SH-SY5Y (cell line): ENCODE data around the gene LIMK2.

Source experiments
- GATA2 ChIP-seq: IDR thresholded peaks from 2 replicates; pipeline ENCODE4 v1.6.1; 2011; ENCODE audit warnings: mild to moderate bottlenecking, low read depth, low read length
- GATA3 ChIP-seq: IDR thresholded peaks from 2 replicates; pipeline ENCODE4 v1.6.1; 2011; ENCODE audit warnings: low read depth, mild to moderate bottlenecking, low read length, moderate library complexity

DNA sequence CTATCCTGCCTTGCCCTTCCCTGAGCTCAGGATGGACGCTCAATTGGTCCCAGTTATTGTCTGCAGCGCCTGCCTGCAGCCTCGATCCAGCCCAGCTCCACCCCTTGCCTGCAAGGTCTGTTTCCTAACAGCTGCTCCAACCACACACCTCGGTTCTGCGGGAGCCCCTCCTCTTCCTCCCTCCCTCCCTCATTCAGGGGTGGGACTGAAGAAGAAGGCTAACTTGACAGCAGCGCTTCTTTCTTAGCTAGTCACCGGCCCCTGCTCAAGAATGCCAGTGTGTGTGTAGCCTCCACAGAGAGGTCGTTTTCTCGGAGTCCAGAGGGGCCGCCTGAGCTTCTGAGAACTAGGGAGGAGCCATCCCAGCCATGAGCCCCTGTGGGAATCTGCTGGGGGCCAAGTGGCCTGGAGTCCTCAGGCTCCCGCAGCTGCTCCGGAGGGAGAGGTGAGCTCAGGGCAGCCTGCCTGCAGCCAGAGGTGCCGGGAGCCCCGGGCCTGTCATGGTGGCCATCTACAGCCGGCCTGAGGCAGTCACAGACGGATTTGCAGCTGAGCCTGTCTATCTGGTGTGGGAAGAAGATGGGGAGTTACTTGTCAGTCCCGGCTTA is 36.1 kb downstream of the LIMK2 start:
- TF ChIP-seq GATA2 (no peak), GATA3 (no peak)
